Activated naive CD4-positive, alpha-beta T cell treated with anti-CD3 and anti-CD28 coated beads for 36 hours (primary cell): ENCODE measurements around the gene MYBL2. TPM values are rescaled to one million over a fixed set of nuclear protein-coding genes. Genes with fewer than 3 reads are reported as not detected.

ENCODE experiments used
- CTCF ChIA-PET: fragments of 350-600 bp; sonication (Branson Sonifier 250); formaldehyde crosslinking; loops from one replicate; lab custom pipeline; 2021; ENCODE audit warnings: antibody characterized with exemption; lab: Charles Lee
- DNase-seq: peaks from one replicate; pipeline ENCODE4 v3.0.0-alpha.2; 2020
- H3K27ac Mint-ChIP-seq: one replicate; pipeline ENCODE4 v1.8.0; 2021; ENCODE audit warnings: mild to moderate bottlenecking, mixed read lengths
- H3K27me3 Mint-ChIP-seq: one replicate; pipeline ENCODE4 v1.8.0; 2021; ENCODE audit warnings: low read depth, mixed read lengths
- H3K36me3 Mint-ChIP-seq: one replicate; pipeline ENCODE4 v1.8.0; 2021; ENCODE audit warnings: low read depth, mixed read lengths
- H3K4me1 Mint-ChIP-seq: one replicate; pipeline ENCODE4 v1.8.0; 2021; ENCODE audit warnings: low read depth, mixed read lengths
- H3K4me3 Mint-ChIP-seq: one replicate; pipeline ENCODE4 v1.8.0; 2021; ENCODE audit warnings: mild to moderate bottlenecking, moderate library complexity, mixed read lengths
- H3K9me3 Mint-ChIP-seq: one replicate; pipeline ENCODE4 v1.8.0; 2021; ENCODE audit warnings: mixed read lengths
- intact Hi-C: fragments of 100-400 bp; cut with micrococcal nuclease; formaldehyde crosslinking; loops from one replicate; pipeline ENCODE4 v1.15.1; 2023
- total RNA-seq, 2 experiments: library from RNA; stranded (reverse); gene quantifications; one replicate each; pipeline ENCODE4 v1.2.3, GENCODE V29; 2021

Gene MYBL2
- total RNA-seq, 2 experiments from 2014 or later = 102 to 106 TPM

DNA sequence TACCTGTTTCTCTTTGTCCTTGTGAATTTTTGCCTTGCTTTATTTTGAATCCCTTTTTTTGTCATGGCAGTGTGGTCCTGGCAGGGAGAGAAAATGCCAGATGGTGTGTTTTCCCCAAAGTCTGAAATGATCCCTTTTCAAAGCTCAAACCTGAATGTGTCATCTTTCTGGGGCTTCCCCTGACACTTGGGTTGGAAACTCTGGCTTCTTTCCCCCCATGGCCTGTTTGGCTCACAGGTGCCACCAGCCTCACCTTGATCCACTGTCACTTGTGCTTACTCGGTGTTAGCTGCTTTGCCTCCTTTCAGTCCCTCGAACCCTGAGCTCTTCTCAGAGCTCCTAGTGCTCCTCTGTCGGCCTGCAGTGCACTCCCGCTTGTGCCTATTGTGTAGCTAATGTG is 22.3 kb downstream of the MYBL2 start:
- CTCF ChIA-PET = interaction anchor here (0.8 to 1.4 kb wide), 4 partner anchors 32 to 151 kb away, joined by 3 to 8 read pairs (median 4); no protein-coding TSS in a partner anchor
- intact Hi-C loops = loop anchor here (2.0 kb wide), 1 partner anchor 240 kb away; no protein-coding TSS in a partner anchor
- H3K4me3 Mint-ChIP-seq = no peak overlapping the region
- H3K27ac Mint-ChIP-seq = peak overlapping the region; percentile 40
- peak; percentile 60 for DNase-seq
- peaks cover 15% of the 10 kb centered on the region for H3K4me1 Mint-ChIP-seq
- H3K9me3 Mint-ChIP-seq = no peaks in the 10 kb centered on the region
- H3K27me3 Mint-ChIP-seq = no peaks in the 10 kb centered on the region
- H3K36me3 Mint-ChIP-seq = peaks cover 34% of the 10 kb centered on the region

DNA sequence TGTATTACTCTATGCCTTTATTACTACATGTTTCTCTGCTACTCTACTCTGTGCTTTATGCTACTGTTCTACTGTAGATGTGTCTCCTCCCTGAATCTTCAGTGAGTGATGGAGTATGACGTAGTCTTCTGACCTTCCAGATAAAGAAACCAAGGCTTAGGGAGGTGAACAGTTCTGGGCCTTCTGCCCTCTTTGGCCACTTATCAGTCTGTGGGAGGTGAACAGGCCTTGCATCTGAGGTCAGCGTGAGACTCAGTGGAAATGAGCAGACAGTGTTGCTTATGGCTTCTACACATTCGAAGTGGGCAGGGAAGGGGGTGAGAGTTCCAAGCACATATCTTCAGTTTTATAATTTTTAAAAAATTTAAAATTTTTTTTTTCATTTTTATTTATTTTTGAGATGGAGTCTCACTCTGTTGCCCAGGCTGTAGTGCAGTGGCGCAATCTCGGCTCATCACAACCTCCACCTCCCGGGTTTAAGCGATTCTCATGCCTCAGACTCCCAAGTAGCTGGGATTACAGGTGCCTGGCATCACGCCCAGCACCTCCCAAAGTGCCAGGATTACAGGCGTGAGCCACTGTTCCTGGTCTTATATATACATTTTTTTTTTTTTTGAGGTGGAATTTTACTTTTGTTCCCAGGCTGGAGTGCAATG is 24.2 kb downstream of the MYBL2 start:
- no peak for DNase-seq
- H3K4me1 Mint-ChIP-seq = peaks cover 15% of the 10 kb centered on the region
- intact Hi-C loops = no loop called here
- H3K27me3 Mint-ChIP-seq = no peaks in the 10 kb centered on the region
- H3K27ac Mint-ChIP-seq = no peak overlapping the region
- H3K9me3 Mint-ChIP-seq = no peaks in the 10 kb centered on the region
- peaks cover 34% of the 10 kb centered on the region for H3K36me3 Mint-ChIP-seq
- no peak overlapping the region for H3K4me3 Mint-ChIP-seq
- CTCF ChIA-PET = interaction anchor here (0.6 to 1.8 kb wide), 7 partner anchors 24 to 241 kb away, joined by 3 to 24 read pairs (median 4); partner anchors contain the start of gene MYBL2

DNA sequence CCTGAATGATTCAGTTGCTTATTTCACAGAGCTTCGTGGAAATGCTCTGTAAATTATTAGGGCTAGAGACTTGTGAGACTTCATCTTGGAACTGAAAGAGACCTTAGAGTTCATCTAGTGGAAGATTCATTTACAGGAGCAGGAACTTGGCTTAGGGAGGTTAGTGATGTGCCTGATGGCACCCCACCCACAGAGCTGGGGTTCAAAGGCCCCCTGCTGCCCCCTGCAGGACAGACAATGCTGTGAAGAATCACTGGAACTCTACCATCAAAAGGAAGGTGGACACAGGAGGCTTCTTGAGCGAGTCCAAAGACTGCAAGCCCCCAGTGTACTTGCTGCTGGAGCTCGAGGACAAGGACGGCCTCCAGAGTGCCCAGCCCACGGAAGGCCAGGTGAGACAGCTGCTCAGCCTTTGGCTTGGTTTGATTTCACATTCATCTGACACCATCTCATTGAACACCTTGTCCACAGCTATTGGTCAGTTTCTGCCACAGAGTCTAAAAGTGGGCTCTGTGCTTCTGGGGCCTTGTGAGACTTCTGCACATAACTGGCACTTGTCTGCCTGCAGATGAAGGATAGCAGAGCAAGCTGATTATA is 25.1 kb downstream of the MYBL2 start:
- Mint-ChIP-seq H3K4me3 (no peak overlapping the region), H3K4me1 (peaks cover 15% of the 10 kb centered on the region)
- CTCF ChIA-PET = interaction anchor here (0.6 to 1.8 kb wide), 11 partner anchors 11 to 242 kb away, joined by 3 to 24 read pairs (median 4); partner anchors contain the start of gene MYBL2

GRCh38 chr20:43694763-43695162 is 27.8 kb downstream of the MYBL2 start:
- no peaks in the 10 kb centered on the region for H3K27me3 Mint-ChIP-seq
- intact Hi-C loops = no loop called here
- CTCF ChIA-PET = no interaction called here
- H3K4me3 Mint-ChIP-seq = no peak overlapping the region
- no peaks in the 10 kb centered on the region for H3K9me3 Mint-ChIP-seq
- H3K27ac Mint-ChIP-seq = no peak overlapping the region
- no peak for DNase-seq
- peaks cover 25% of the 10 kb centered on the region for H3K36me3 Mint-ChIP-seq
- H3K4me1 Mint-ChIP-seq = peaks cover 5% of the 10 kb centered on the region

More for the DNA sequence above, 25.1 kb downstream of the MYBL2 start:
- intact Hi-C loops = loop anchor here (1.0 kb wide), 2 partner anchors 154 to 243 kb away; no protein-coding TSS in a partner anchor
- Mint-ChIP-seq H3K9me3 (no peaks in the 10 kb centered on the region), H3K27ac (no peak overlapping the region), H3K27me3 (no peaks in the 10 kb centered on the region), H3K36me3 (peaks cover 30% of the 10 kb centered on the region)
- DNase-seq = peak; percentile 76

- intact Hi-C loops = no loop called here
- Mint-ChIP-seq H3K36me3 (peaks cover 31% of the 10 kb centered on the region), H3K9me3 (no peaks in the 10 kb centered on the region), H3K4me1 (peaks cover 3% of the 10 kb centered on the region), H3K27ac (no peak overlapping the region), H3K4me3 (no peak overlapping the region), H3K27me3 (no peaks in the 10 kb centered on the region)
- CTCF ChIA-PET = no interaction called here
- DNase-seq = no peak
These were observed 28.7 kb downstream of the MYBL2 start for GRCh38 chr20:43695571-43695970.

- intact Hi-C loops = no loop called here
- DNase-seq = no peak
- H3K27me3 Mint-ChIP-seq = no peaks in the 10 kb centered on the region
- peaks cover 3% of the 10 kb centered on the region for H3K4me1 Mint-ChIP-seq
- H3K36me3 Mint-ChIP-seq = peaks cover 51% of the 10 kb centered on the region
- no peak overlapping the region for H3K4me3 Mint-ChIP-seq
- CTCF ChIA-PET = no interaction called here
- no peaks in the 10 kb centered on the region for H3K9me3 Mint-ChIP-seq
- H3K27ac Mint-ChIP-seq = no peak overlapping the region
These were observed 33.1 kb downstream of the MYBL2 start for GRCh38 chr20:43699941-43700565.

DNA sequence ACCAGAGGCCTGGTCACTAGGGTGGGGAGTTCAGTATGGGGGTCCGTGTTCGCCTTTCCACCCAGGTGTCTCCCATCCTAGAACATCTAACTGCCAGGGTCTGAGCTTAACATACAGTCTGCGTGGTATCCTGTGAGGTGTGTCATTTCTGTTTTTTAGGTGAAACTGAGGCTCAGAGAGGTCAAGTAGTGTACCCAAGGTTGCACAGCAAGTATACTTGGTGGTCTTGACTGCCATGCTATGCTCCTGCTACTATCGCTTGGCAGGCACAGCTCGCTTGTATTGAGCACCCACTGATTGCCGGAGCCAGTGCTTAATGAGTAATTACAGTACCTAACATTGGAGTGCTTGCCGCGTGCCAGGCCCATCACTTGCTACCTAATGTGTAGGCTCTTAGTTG is 33.7 kb downstream of the MYBL2 start:
- CTCF ChIA-PET = no interaction called here
- Mint-ChIP-seq H3K4me3 (no peak overlapping the region), H3K36me3 (peaks cover 56% of the 10 kb centered on the region), H3K9me3 (no peaks in the 10 kb centered on the region), H3K4me1 (peaks cover 3% of the 10 kb centered on the region), H3K27me3 (no peaks in the 10 kb centered on the region), H3K27ac (no peak overlapping the region)
- DNase-seq = no peak
- intact Hi-C loops = no loop called here

DNA sequence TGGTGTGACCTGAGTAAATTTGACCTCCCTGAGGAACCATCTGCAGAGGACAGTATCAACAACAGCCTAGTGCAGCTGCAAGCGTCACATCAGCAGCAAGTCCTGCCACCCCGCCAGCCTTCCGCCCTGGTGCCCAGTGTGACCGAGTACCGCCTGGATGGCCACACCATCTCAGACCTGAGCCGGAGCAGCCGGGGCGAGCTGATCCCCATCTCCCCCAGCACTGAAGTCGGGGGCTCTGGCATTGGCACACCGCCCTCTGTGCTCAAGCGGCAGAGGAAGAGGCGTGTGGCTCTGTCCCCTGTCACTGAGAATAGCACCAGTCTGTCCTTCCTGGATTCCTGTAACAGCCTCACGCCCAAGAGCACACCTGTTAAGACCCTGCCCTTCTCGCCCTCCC is 35.6 kb downstream of the MYBL2 start:
- CTCF ChIA-PET = no interaction called here
- peaks cover 3% of the 10 kb centered on the region for H3K4me1 Mint-ChIP-seq
- no peaks in the 10 kb centered on the region for H3K27me3 Mint-ChIP-seq
- intact Hi-C loops = no loop called here
- peaks cover 58% of the 10 kb centered on the region for H3K36me3 Mint-ChIP-seq
- DNase-seq = no peak
- no peaks in the 10 kb centered on the region for H3K9me3 Mint-ChIP-seq
- no peak overlapping the region for H3K4me3 Mint-ChIP-seq
- H3K27ac Mint-ChIP-seq = no peak overlapping the region

- DNase-seq = no peak
- Mint-ChIP-seq H3K9me3 (no peaks in the 10 kb centered on the region), H3K27ac (no peak overlapping the region), H3K4me3 (no peak overlapping the region), H3K27me3 (no peaks in the 10 kb centered on the region), H3K4me1 (no peaks in the 10 kb centered on the region), H3K36me3 (peaks cover 55% of the 10 kb centered on the region)
- intact Hi-C loops = no loop called here
- CTCF ChIA-PET = no interaction called here
These were observed 43.6 kb downstream of the MYBL2 start for GRCh38 chr20:43710370-43711044.

GRCh38 chr20:43711098-43711654 is 44.3 kb downstream of the MYBL2 start:
- H3K9me3 Mint-ChIP-seq = no peaks in the 10 kb centered on the region
- no peak for DNase-seq
- H3K36me3 Mint-ChIP-seq = peaks cover 53% of the 10 kb centered on the region
- no peak overlapping the region for H3K4me3 Mint-ChIP-seq
- no peaks in the 10 kb centered on the region for H3K27me3 Mint-ChIP-seq
- no peaks in the 10 kb centered on the region for H3K4me1 Mint-ChIP-seq
- intact Hi-C loops = no loop called here
- H3K27ac Mint-ChIP-seq = no peak overlapping the region
- CTCF ChIA-PET = no interaction called here

- H3K9me3 Mint-ChIP-seq = peaks cover 5% of the 10 kb centered on the region
- H3K4me3 Mint-ChIP-seq = no peak overlapping the region
- peaks cover 42% of the 10 kb centered on the region for H3K36me3 Mint-ChIP-seq
- peaks cover 18% of the 10 kb centered on the region for H3K4me1 Mint-ChIP-seq
- H3K27me3 Mint-ChIP-seq = no peaks in the 10 kb centered on the region
- CTCF ChIA-PET = no interaction called here
- DNase-seq = no peak
- intact Hi-C loops = no loop called here
- no peak overlapping the region for H3K27ac Mint-ChIP-seq
These were observed 48.1 kb downstream of the MYBL2 start for GRCh38 chr20:43715044-43715443.

DNA sequence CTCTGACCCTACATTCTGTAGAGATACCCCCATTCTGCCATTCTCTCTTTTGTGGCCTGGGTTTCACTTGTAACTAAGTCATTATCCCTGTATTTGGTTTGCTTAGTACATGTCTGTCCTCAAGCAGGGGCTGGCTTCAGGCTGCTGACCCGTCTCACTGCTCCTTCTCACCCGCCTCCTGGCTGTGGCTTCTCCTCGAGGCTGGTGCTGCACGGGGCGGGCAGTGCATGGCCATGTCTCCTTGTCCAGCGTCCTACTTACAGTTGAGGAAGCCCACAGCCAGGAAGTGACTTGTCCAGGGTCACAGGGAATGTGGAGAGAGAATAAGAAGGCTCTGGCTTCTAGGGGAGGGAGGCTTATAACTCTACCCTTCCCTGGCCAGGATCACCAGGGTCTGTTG is 48.6 kb downstream of the MYBL2 start:
- CTCF ChIA-PET = no interaction called here
- Mint-ChIP-seq H3K4me1 (peaks cover 23% of the 10 kb centered on the region), H3K36me3 (peaks cover 41% of the 10 kb centered on the region), H3K4me3 (no peak overlapping the region), H3K9me3 (peaks cover 6% of the 10 kb centered on the region), H3K27ac (no peak overlapping the region), H3K27me3 (no peaks in the 10 kb centered on the region)
- intact Hi-C loops = no loop called here
- no peak for DNase-seq
